ENCODE results near the gene TCN2.

DNA sequence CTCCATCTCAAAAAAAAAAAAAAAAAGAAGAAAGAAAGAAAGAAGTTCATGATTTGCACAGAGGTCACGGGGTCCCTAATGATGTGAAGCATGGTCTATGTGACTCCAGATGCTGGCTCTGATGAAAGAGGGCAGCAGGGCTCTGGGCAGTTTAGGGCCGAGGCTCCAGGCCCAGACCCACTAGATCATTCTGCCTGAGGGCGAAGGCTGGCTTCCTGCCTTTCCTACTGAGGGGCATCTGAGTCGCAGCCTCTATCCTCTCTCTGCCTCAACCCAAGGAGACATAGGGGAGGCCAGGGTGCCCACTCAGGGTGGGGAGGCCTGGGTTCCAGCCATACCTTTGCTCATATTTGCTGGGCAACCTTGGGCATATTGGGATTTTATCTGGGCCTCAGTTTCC is 33.4 kb downstream of the TCN2 start:
- TF ChIP-seq, protein P1, sequence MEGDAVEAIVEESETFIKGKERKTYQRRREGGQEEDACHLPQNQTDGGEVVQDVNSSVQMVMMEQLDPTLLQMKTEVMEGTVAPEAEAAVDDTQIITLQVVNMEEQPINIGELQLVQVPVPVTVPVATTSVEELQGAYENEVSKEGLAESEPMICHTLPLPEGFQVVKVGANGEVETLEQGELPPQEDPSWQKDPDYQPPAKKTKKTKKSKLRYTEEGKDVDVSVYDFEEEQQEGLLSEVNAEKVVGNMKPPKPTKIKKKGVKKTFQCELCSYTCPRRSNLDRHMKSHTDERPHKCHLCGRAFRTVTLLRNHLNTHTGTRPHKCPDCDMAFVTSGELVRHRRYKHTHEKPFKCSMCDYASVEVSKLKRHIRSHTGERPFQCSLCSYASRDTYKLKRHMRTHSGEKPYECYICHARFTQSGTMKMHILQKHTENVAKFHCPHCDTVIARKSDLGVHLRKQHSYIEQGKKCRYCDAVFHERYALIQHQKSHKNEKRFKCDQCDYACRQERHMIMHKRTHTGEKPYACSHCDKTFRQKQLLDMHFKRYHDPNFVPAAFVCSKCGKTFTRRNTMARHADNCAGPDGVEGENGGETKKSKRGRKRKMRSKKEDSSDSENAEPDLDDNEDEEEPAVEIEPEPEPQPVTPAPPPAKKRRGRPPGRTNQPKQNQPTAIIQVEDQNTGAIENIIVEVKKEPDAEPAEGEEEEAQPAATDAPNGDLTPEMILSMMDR (IDR thresholded peaks at IDR 0.05) = no peak
- TF ChIP-seq POLR2A (IDR thresholded peaks at IDR 0.05) = no peak

Measured in thyroid gland (tissue), 4 donors.